Sigmoid colon (tissue), 7 donors: ENCODE results near the gene SUGP1. TPM values are rescaled to one million over a fixed set of nuclear protein-coding genes. Genes with fewer than 3 reads are reported as not detected.
"Not testable (repeated sequence)": the region's sequence is repeated elsewhere in the genome, so short reads cannot be mapped to it uniquely, and the experiment has no call there.

Experiments used
- DNase-seq: peaks from one replicate; pipeline ENCODE4 v3.0.0-alpha.2; 2019
- H3K27ac ChIP-seq, 4 donors: fragments of 200-600 bp; sonication (generic); one replicate each; pipeline ENCODE4 v1.5.1; 2016 to 2019; ENCODE audit warnings: mild to moderate bottlenecking in 1 of 4
- H3K27me3 ChIP-seq, 3 donors: fragments of 200-600 bp; sonication (generic); one replicate each; pipeline ENCODE4 v1.5.1; 2019; ENCODE audit warnings: mild to moderate bottlenecking in 1 of 3
- H3K36me3 ChIP-seq, 4 donors: fragments of 200-600 bp; sonication (generic); one replicate each; pipeline ENCODE4 v1.5.1; 2016 to 2019
- H3K4me1 ChIP-seq, 4 donors: fragments of 200-600 bp; sonication (generic); one replicate each; pipeline ENCODE4 v1.5.1; 2017 to 2019
- H3K4me3 ChIP-seq, 4 donors: fragments of 200-600 bp; sonication (generic); one replicate each; pipeline ENCODE4 v1.5.1; 2017 to 2019; ENCODE audit warnings: mild to moderate bottlenecking in 2 of 4, moderate library complexity in 1 of 4
- H3K9me3 ChIP-seq, 4 donors: fragments of 200-600 bp in 3 of 4; sonication (generic) in 3 of 4; one replicate each; pipeline versions ENCODE4 v1.5.1 to v1.6.1; 2013 to 2019
- CTCF ChIP-seq, 4 experiments: fragments of 450-650 bp in 3 of 4; fragments of 200-600 bp in 1 of 4; IDR thresholded peaks; one replicate each; pipeline ENCODE4 v1.5.1; 2016 to 2019; ENCODE audit warnings: antibody characterized with exemption in 4 of 4, mild to moderate bottlenecking in 3 of 4, moderate library complexity in 2 of 4
- EP300 ChIP-seq, 4 donors: sonication (generic); formaldehyde crosslinking; IDR thresholded peaks; one replicate each; pipeline ENCODE4 v1.6.1; 2017; ENCODE audit warnings: antibody characterized with exemption in 4 of 4
- POLR2A ChIP-seq, 2 donors: fragments of 450-650 bp; IDR thresholded peaks; one replicate each; pipeline ENCODE4 v1.6.1; 2016; ENCODE audit warnings: antibody characterized with exemption in 2 of 2, mild to moderate bottlenecking in 2 of 2, moderate library complexity in 2 of 2
- POLR2AphosphoS5 ChIP-seq, 4 donors: sonication (generic); formaldehyde crosslinking; IDR thresholded peaks; one replicate each; pipeline ENCODE4 v1.6.1; 2017; ENCODE audit warnings: antibody characterized with exemption in 4 of 4
- WGBS, 2 donors: extraction: QIAGEN DNeasy Blood & Tissue Kit; methylation state at CpG; one replicate each; pipeline ENCODE4 v1.1.7; 2013; 5-methylcytosine and 5-hydroxymethylcytosine counted together
- intact Hi-C: fragments of 100-400 bp; cut with DNase I; formaldehyde crosslinking; loops from one replicate; pipeline ENCODE4 v1.15.1; 2023
- polyA plus RNA-seq, 3 donors: library from polyadenylated mRNA; stranded (reverse); fragments of 200-250 nt; gene quantifications; one replicate each; pipeline ENCODE4 v1.2.3, GENCODE V29; 2013
- total RNA-seq, 4 donors: library from RNA; depleted of rRNA; stranded (reverse); fragments of >200 nt; gene quantifications; one replicate each; pipeline ENCODE4 v1.1.0, GENCODE V29; 2016
- donor health status: healthy with polysubstance abuse.
- donor health status: Bipolar disorder and iron deficiency.
- donor health status: healthy.

SUGP1 gene
- total and polyA plus RNA-seq, 7 donors: 21.0 to 51.0 (median 32.1) TPM

GRCh38 chr19:19354932-19355331, 34.6 kb upstream of the SUGP1 start:
- no peaks in the 10 kb centered on the region for H3K27me3 ChIP-seq
- no peak overlapping the region for H3K27ac ChIP-seq
- no peaks in the 10 kb centered on the region for H3K9me3 ChIP-seq
- H3K36me3 ChIP-seq: peaks cover 51 to 85% (median 54%) of the 10 kb centered on the region in 4 donors
- intact Hi-C loops: loop anchor here (5.0 kb wide), 1 partner anchor 33 kb away; the partner anchor contains the start of genes MAU2 and SUGP1
- no peaks in the 10 kb centered on the region for H3K4me1 ChIP-seq
- WGBS, 2 donors: 94 to 95% methylated on average over 11 of the region's 11 CpGs
- no peak for TF ChIP-seq CTCF (IDR thresholded peaks at IDR 0.05)
- no peak for TF ChIP-seq POLR2A (IDR thresholded peaks at IDR 0.05)
- no peak for TF ChIP-seq POLR2AphosphoS5 (IDR thresholded peaks at IDR 0.05)
- no peak for TF ChIP-seq EP300 (IDR thresholded peaks at IDR 0.05)
- H3K4me3 ChIP-seq: no peak overlapping the region
- no peak for DNase-seq

DNA sequence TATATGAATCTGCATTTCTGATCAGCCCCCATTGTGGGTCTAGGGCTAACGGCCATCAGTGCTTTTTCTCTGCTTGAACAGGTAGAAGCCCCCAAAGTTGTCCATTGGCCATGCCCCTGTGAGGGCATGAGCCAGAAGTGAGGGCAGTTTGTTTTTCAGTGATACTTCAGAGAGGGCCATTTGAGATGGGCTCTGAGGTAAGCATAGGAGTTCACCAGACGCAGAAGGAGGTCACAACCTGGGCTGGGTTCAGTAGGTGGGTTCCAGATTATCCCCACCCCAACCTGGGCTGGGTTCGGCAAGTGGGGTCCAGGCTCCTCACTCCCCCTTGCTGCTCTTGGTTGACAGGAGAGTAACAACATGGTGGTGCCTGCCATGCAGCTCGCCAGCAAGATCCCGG, 33.7 kb upstream of the SUGP1 start:
- DNase-seq: no peak

DNA sequence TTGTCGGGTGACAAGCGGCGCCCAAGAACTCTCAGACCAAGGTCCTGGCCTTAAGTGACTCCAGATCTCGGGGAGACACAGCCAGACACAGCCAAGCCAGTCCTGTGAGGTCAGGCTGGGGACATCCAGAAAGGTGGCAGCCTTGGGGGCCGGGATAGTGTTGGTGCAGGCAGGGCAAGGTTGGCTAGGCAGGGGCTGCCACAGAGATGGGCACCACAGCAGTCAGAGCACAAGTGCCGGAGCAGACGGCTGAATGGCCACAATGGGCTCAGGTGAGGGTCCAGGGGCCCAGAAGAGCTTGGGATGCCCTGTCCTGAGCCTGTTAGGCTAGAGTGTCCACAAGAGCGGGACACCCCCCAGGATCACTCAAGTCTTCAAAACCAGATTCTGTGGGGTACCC, 32.5 kb upstream of the SUGP1 start:
- Histone ChIP-seq H3K4me3 (no peak overlapping the region), H3K4me1 (no peaks in the 10 kb centered on the region), H3K36me3 (peaks cover 64 to 100% (median 73%) of the 10 kb centered on the region in 4 donors), H3K27ac (no peak overlapping the region), H3K27me3 (no peaks in the 10 kb centered on the region), H3K9me3 (no peaks in the 10 kb centered on the region)
- intact Hi-C loops: no loop called here
- TF ChIP-seq CTCF (IDR thresholded peaks at IDR 0.05): no peak
- TF ChIP-seq POLR2AphosphoS5 (IDR thresholded peaks at IDR 0.05): no peak
- no peak for TF ChIP-seq EP300 (IDR thresholded peaks at IDR 0.05)
- no peak for TF ChIP-seq POLR2A (IDR thresholded peaks at IDR 0.05)
- DNase-seq: no peak
- WGBS, 2 donors: 98% methylated on average over 8 of the region's 8 CpGs

More for the DNA sequence above, 33.7 kb upstream of the SUGP1 start:
- TF ChIP-seq CTCF (IDR thresholded peaks at IDR 0.05) (no peak), POLR2AphosphoS5 (IDR thresholded peaks at IDR 0.05) (no peak), POLR2A (IDR thresholded peaks at IDR 0.05) (no peak), EP300 (IDR thresholded peaks at IDR 0.05) (no peak)
- Histone ChIP-seq H3K9me3 (no peaks in the 10 kb centered on the region), H3K27me3 (no peaks in the 10 kb centered on the region), H3K36me3 (peaks cover 58 to 93% (median 63%) of the 10 kb centered on the region in 4 donors), H3K27ac (no peak overlapping the region), H3K4me1 (no peaks in the 10 kb centered on the region), H3K4me3 (no peak overlapping the region)
- intact Hi-C loops: no loop called here
- WGBS, 2 donors: 94 to 99% methylated on average over 5 of the region's 5 CpGs

- H3K27ac ChIP-seq, H3K4me3 ChIP-seq, H3K4me1 ChIP-seq, H3K9me3 ChIP-seq, intact Hi-C loops, H3K27me3 ChIP-seq, DNase-seq: not testable (repeated sequence)
- 97 to 99% methylated on average over 8 of the region's 8 CpGs for WGBS, 2 donors
- H3K36me3 ChIP-seq: peaks cover 73 to 100% (median 81%) of the 10 kb centered on the region in 4 donors
These were observed 30.4 kb upstream of the SUGP1 start for GRCh38 chr19:19350756-19351155.

- Histone ChIP-seq H3K9me3 (no peaks in the 10 kb centered on the region), H3K36me3 (peaks cover 70 to 100% (median 81%) of the 10 kb centered on the region in 4 donors), H3K27ac (no peak overlapping the region), H3K4me1 (no peaks in the 10 kb centered on the region), H3K4me3 (no peak overlapping the region), H3K27me3 (no peaks in the 10 kb centered on the region)
- TF ChIP-seq CTCF (IDR thresholded peaks at IDR 0.05) (no peak), POLR2A (IDR thresholded peaks at IDR 0.05) (no peak), POLR2AphosphoS5 (IDR thresholded peaks at IDR 0.05) (no peak), EP300 (IDR thresholded peaks at IDR 0.05) (no peak)
- DNase-seq: no peak
- intact Hi-C loops: loop anchor here (10.0 kb wide), 1 partner anchor 205 kb away; no protein-coding TSS in a partner anchor
- WGBS, 2 donors: 93 to 95% methylated on average over 7 of the region's 7 CpGs
These were observed 29.1 kb upstream of the SUGP1 start for GRCh38 chr19:19349365-19349764.
